ENCODE results near the gene CST11. TPM values are rescaled to one million over a fixed set of nuclear protein-coding genes. Genes with fewer than 3 reads are reported as not detected.
"Not testable (repeated sequence)": the region's sequence is repeated elsewhere in the genome, so short reads cannot be mapped to it uniquely, and the experiment has no call there.

Gene CST11
- total and polyA plus RNA-seq, 2 donors from 2014 or later, result not detected

DNA sequence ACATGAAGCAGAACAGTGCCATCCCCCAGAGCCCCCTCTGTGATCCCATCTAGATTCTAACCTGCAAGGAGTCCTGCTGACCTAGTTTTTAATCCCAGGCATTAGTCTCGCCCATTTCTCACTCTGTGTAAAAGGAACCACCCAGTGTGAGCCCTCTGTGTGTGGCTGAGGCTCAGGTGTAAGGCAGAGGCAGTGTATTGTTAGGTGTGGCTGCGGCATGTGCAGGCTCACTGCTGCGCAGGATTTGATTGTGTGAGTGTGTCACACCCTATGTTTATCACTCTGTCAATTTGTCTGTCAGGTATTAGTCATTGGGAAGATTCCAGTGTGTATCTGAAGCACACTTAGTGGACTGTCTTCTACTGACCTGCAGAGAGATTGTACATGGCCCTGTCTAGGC, 24.5 kb upstream of the CST11 start:
- Histone ChIP-seq H3K27me3 (ENCODE audit: control insufficient read depth, insufficient read depth, low read length) (no peaks in the 10 kb centered on the region), H3K27ac (ENCODE audit: low read depth in 2 of 2, low read length in 2 of 2) (no peak overlapping the region), H3K9me3 (ENCODE audit: control insufficient read depth in 2 of 3, insufficient read depth in 1 of 3, low read length in 3 of 3) (no peaks in the 10 kb centered on the region), H3K36me3 (ENCODE audit: control insufficient read depth in 2 of 3, insufficient read depth in 3 of 3, low read length in 3 of 3) (no peaks in the 10 kb centered on the region), H3K9ac (ENCODE audit: low read length in 3 of 3) (no peak overlapping the region), H3K4me1 (ENCODE audit: control insufficient read depth in 2 of 3, insufficient read depth in 2 of 3, low read depth in 1 of 3, low read length in 3 of 3) (no peaks in the 10 kb centered on the region), H3K4me3 (ENCODE audit: low read length in 3 of 3) (no peak overlapping the region)
- intact Hi-C loops (cut with DNase I), result no loop called here
- TF ChIP-seq, protein P1, sequence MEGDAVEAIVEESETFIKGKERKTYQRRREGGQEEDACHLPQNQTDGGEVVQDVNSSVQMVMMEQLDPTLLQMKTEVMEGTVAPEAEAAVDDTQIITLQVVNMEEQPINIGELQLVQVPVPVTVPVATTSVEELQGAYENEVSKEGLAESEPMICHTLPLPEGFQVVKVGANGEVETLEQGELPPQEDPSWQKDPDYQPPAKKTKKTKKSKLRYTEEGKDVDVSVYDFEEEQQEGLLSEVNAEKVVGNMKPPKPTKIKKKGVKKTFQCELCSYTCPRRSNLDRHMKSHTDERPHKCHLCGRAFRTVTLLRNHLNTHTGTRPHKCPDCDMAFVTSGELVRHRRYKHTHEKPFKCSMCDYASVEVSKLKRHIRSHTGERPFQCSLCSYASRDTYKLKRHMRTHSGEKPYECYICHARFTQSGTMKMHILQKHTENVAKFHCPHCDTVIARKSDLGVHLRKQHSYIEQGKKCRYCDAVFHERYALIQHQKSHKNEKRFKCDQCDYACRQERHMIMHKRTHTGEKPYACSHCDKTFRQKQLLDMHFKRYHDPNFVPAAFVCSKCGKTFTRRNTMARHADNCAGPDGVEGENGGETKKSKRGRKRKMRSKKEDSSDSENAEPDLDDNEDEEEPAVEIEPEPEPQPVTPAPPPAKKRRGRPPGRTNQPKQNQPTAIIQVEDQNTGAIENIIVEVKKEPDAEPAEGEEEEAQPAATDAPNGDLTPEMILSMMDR (IDR thresholded peaks at IDR 0.05; ENCODE audit: borderline replicate concordance, extremely low read depth, insufficient read depth), result no peak
- no peak for DNase-seq
- FAIRE-seq, result no peak

DNA sequence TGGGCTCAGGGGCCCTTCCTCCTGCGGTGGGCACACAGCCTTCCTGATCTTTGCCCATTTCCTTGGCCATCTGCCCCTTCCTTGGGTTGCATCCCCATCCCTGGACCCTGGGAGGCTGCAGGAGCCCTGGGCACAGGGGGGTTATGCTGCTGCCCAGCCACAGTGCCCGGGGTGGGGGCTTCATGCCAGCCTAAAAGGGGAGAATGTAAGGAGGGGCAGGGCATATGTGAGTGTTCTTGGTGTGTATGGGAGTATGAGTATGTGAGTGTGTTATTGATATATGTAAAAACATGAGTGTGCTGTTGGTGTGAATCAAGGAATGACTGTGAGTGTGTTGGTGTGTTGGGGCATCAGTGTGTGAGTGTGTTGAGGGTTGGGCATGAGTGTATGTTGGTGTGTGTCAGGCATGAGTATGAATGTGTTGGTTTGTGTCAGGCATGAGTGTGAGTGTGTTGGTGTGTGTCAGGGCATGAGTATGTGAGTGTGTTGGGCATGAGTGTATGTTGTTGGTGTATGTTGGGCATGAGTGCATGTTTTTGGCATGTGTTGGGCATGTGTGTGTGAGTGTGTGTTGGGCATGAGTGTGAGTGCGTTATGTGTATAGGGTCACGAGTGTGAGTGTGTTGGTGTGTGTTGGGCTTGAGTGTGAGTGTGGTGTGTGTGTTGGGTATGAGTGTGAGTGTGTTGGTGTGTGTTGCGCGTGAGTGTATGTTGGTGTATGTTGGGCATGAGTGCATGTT, 23.5 kb upstream of the CST11 start:
- intact Hi-C loops (cut with DNase I), result no loop called here
- Histone ChIP-seq H3K9ac (ENCODE audit: low read length in 3 of 3) (no peak overlapping the region), H3K27ac (ENCODE audit: low read depth in 2 of 2, low read length in 2 of 2) (no peak overlapping the region), H3K9me3 (ENCODE audit: control insufficient read depth in 2 of 3, insufficient read depth in 1 of 3, low read length in 3 of 3) (no peaks in the 10 kb centered on the region), H3K4me1 (ENCODE audit: control insufficient read depth in 2 of 3, insufficient read depth in 2 of 3, low read depth in 1 of 3, low read length in 3 of 3) (no peaks in the 10 kb centered on the region), H3K27me3 (ENCODE audit: control insufficient read depth, insufficient read depth, low read length) (no peaks in the 10 kb centered on the region), H3K4me3 (ENCODE audit: low read length in 3 of 3) (no peak overlapping the region), H3K36me3 (ENCODE audit: control insufficient read depth in 2 of 3, insufficient read depth in 3 of 3, low read length in 3 of 3) (no peaks in the 10 kb centered on the region)
- no peak for FAIRE-seq
- TF ChIP-seq, protein P1 (IDR thresholded peaks at IDR 0.05; ENCODE audit: borderline replicate concordance, extremely low read depth, insufficient read depth), result no peak
- DNase-seq, result no peak

DNA sequence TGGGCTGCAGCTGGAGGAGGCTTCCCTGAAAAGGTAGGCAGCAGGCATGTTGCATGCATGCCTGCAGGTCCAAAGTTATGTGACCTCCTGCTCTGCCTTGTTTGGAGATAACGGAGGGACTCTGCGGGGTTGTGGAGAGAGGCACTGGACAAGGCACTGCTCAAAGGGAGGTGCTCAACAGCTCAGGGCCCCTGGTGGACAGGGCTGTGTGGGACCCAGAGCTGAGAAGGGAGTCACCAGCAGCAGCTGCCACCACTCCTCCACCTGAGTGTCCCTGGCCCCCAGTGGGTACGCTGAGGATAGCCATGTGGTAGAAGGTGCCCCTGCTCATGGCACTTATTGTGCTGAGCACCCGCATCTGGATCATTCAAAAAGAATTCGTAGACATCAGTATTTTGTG, 22.7 kb upstream of the CST11 start:
- no peaks in the 10 kb centered on the region for H3K9me3 ChIP-seq (ENCODE audit: control insufficient read depth in 2 of 3, insufficient read depth in 1 of 3, low read length in 3 of 3)
- H3K4me3 ChIP-seq (ENCODE audit: low read length in 3 of 3), result no peak overlapping the region
- no peak overlapping the region for H3K27ac ChIP-seq (ENCODE audit: low read depth in 2 of 2, low read length in 2 of 2)
- no peak for DNase-seq
- H3K4me1 ChIP-seq (ENCODE audit: control insufficient read depth in 2 of 3, insufficient read depth in 2 of 3, low read depth in 1 of 3, low read length in 3 of 3), result no peaks in the 10 kb centered on the region
- no peaks in the 10 kb centered on the region for H3K36me3 ChIP-seq (ENCODE audit: control insufficient read depth in 2 of 3, insufficient read depth in 3 of 3, low read length in 3 of 3)
- no peak for FAIRE-seq
- intact Hi-C loops (cut with DNase I), result no loop called here
- H3K27me3 ChIP-seq (ENCODE audit: control insufficient read depth, insufficient read depth, low read length), result no peaks in the 10 kb centered on the region
- TF ChIP-seq, protein P1 (IDR thresholded peaks at IDR 0.05; ENCODE audit: borderline replicate concordance, extremely low read depth, insufficient read depth), result no peak
- no peak overlapping the region for H3K9ac ChIP-seq (ENCODE audit: low read length in 3 of 3)

DNA sequence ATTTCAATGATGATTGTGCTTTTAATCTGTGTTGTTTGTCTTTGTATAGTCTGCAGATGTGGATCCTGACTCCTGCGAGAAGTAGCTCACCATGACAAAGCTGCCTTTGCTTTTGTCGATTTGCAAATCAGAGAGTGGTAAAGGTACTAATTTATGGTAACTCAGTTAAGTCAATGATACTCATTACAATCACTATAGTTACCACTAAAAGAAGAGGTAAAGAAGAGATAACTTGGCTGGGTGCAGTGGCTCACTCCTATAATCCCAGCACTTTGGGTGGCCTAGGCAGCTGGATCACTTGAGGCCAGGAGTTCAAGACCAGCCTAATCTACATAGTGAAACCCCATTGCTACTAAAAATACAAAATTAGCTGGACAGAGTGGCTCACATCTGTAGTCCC, 20.6 kb upstream of the CST11 start:
- intact Hi-C loops (cut with DNase I); H3K9ac ChIP-seq (ENCODE audit: low read length in 3 of 3); H3K36me3 ChIP-seq (ENCODE audit: control insufficient read depth in 2 of 3, insufficient read depth in 3 of 3, low read length in 3 of 3); H3K4me1 ChIP-seq (ENCODE audit: control insufficient read depth in 2 of 3, insufficient read depth in 2 of 3, low read depth in 1 of 3, low read length in 3 of 3); DNase-seq; H3K4me3 ChIP-seq (ENCODE audit: low read length in 3 of 3); H3K27me3 ChIP-seq (ENCODE audit: control insufficient read depth, insufficient read depth, low read length); H3K27ac ChIP-seq (ENCODE audit: low read depth in 2 of 2, low read length in 2 of 2); H3K9me3 ChIP-seq (ENCODE audit: control insufficient read depth in 2 of 3, insufficient read depth in 1 of 3, low read length in 3 of 3); FAIRE-seq: not testable (repeated sequence)

DNA sequence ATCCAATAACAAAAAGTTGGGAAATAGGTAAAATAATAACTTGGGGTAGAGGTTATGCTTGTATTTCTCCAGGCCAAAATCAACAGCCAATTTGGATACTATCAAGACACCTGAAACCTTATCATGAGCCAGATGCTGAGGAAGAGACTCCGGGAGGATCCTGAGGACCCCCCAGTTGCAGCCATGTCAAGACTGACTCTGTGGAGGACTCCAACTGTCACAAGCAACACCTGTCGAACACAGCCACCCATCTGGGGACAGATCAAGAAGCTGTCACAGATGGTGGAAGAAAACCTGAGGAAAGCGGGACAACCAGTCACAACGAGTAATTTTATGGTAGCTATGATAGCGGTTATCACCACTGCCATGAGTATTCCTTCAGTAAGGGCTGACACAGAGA, 19.6 kb upstream of the CST11 start:
- H3K4me1 ChIP-seq (ENCODE audit: control insufficient read depth in 2 of 3, insufficient read depth in 2 of 3, low read depth in 1 of 3, low read length in 3 of 3); intact Hi-C loops (cut with DNase I); H3K27me3 ChIP-seq (ENCODE audit: control insufficient read depth, insufficient read depth, low read length); H3K27ac ChIP-seq (ENCODE audit: low read depth in 2 of 2, low read length in 2 of 2); H3K4me3 ChIP-seq (ENCODE audit: low read length in 3 of 3); H3K36me3 ChIP-seq (ENCODE audit: control insufficient read depth in 2 of 3, insufficient read depth in 3 of 3, low read length in 3 of 3); H3K9ac ChIP-seq (ENCODE audit: low read length in 3 of 3); H3K9me3 ChIP-seq (ENCODE audit: control insufficient read depth in 2 of 3, insufficient read depth in 1 of 3, low read length in 3 of 3); DNase-seq; FAIRE-seq: not testable (repeated sequence)

DNA sequence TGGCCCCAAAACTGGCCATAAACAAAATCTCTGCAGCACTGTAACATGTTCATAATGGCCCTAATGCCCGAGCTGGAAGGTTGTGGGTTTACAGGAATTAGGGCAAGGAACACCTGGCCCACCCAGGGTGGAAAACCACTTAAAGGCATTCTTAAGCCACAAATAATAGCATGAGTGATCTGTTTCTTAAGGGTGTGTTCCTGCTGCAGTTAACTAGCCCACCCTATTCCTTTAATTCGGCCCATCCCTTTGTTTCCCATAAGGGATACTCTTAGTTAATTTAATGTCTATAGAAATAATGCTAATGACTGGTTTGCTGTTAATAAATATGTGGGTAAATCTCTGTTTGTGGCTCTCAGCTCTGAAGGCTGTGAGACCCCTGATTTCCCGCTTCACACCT, 14.3 kb upstream of the CST11 start:
- DNase-seq; intact Hi-C loops (cut with DNase I); H3K4me3 ChIP-seq (ENCODE audit: low read length in 3 of 3); H3K27ac ChIP-seq (ENCODE audit: low read depth in 2 of 2, low read length in 2 of 2); H3K4me1 ChIP-seq (ENCODE audit: control insufficient read depth in 2 of 3, insufficient read depth in 2 of 3, low read depth in 1 of 3, low read length in 3 of 3); H3K9me3 ChIP-seq (ENCODE audit: control insufficient read depth in 2 of 3, insufficient read depth in 1 of 3, low read length in 3 of 3); H3K36me3 ChIP-seq (ENCODE audit: control insufficient read depth in 2 of 3, insufficient read depth in 3 of 3, low read length in 3 of 3); H3K27me3 ChIP-seq (ENCODE audit: control insufficient read depth, insufficient read depth, low read length); FAIRE-seq; H3K9ac ChIP-seq (ENCODE audit: low read length in 3 of 3): not testable (repeated sequence)
